Left cardiac atrium (tissue), 4 donors: Measurements from ENCODE around the gene PSMD11. TPM values are rescaled to one million over a fixed set of nuclear protein-coding genes. Genes with fewer than 3 reads are reported as not detected.

Source experiments
- ATAC-seq, 2 donors: fragments of 200-7000 bp; cut with Tn5 transposase; one replicate each; pipeline ENCODE4 v1.9.1; 2020; ENCODE audit warnings: mild to moderate bottlenecking in 2 of 2, moderate library complexity in 2 of 2
- DNase-seq: peaks from one replicate; pipeline ENCODE4 v3.0.0-alpha.2; 2020
- intact Hi-C, 2 donors: fragments of 100-400 bp; cut with DNase I; formaldehyde crosslinking; loops; one replicate each; pipeline versions ENCODE4 v1.14.1 to v1.15.1; 2022 to 2023
- total RNA-seq, 2 donors: library from RNA; stranded (reverse); fragmentation: NEBNext Ultra II Directional; extraction: Animal tissue kit (Norgen Biotek cat#: 25700); gene quantifications; one replicate each; pipeline ENCODE4 v1.2.1, GENCODE V29; 2021
- donor health status: DM: no; HTN: yes; CAD: no.
- donor health status: DM: no; HTN: yes; CAD: no; lungs with severe emphysema.
- donor health status: DM: yes; HTN: yes; CAD: no.
- donor health status: Dilated cardiomyopathy.

PSMD11 gene
- total RNA-seq, 2 donors from 2014 or later: 53.4 to 82.2 TPM

GRCh38 chr17:32486701-32487472 is 42.6 kb downstream of the PSMD11 start, which contains the start of gene CDK5R1:
Gene CDK5R1, plus strand, starts transcription at chr17:32486993. Its CDS starts 628 bp downstream, at chr17:32487621.
- peak; percentile 74 for DNase-seq
- peak; percentile 4 to 49 for ATAC-seq
- intact Hi-C loops: loop anchor here in 1 of 2 donors (10.0 kb wide), 1 partner anchor 268 kb away; no protein-coding TSS in a partner anchor

GRCh38 chr17:32487473-32488176 is 43.3 kb downstream of the PSMD11 start:
- no peak for ATAC-seq
- intact Hi-C loops: loop anchor here in 1 of 2 donors (10.0 kb wide), 1 partner anchor 267 kb away; no protein-coding TSS in a partner anchor
- DNase-seq: no peak

DNA sequence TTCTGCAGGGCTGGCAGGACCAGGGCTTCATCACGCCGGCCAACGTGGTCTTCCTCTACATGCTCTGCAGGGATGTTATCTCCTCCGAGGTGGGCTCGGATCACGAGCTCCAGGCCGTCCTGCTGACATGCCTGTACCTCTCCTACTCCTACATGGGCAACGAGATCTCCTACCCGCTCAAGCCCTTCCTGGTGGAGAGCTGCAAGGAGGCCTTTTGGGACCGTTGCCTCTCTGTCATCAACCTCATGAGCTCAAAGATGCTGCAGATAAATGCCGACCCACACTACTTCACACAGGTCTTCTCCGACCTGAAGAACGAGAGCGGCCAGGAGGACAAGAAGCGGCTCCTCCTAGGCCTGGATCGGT is 43.9 kb downstream of the PSMD11 start:
- ATAC-seq (no peak), DNase-seq (no peak)
- intact Hi-C loops: loop anchor here in 1 of 2 donors (10.0 kb wide), 1 partner anchor 267 kb away; no protein-coding TSS in a partner anchor

DNA sequence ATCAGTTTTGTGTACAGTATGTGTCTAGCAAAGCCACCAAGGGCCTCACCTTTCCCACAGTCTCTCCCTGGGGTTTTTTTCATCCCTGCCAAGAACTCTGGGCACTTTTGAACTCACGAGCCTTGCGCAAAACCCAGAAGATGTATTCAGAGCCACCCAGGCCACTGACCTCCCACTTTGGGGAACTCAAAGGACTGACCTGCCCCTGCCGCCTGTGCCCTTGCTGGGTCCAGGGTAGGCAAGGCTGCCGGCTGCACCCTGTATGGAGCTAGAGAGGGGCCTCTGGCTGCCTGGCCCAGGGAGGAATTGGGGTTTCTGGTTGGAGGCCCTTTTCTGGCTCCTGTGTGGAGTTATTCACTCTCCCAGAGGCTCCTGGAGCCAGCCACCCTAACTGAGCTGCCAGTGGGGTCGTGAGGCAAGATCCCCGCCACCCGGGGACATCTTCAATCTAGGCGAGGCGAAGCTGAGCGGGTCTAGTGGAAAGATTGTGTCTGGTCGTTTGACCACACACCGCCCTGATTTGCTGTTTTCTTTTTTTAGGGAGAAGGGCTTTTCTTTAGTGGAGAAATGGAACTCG is 44.4 kb downstream of the PSMD11 start:
- ATAC-seq (no peak), DNase-seq (no peak)
- intact Hi-C loops: loop anchor here in 1 of 2 donors (10.0 kb wide), 1 partner anchor 266 kb away; no protein-coding TSS in a partner anchor

GRCh38 chr17:32489320-32490100 is 45.2 kb downstream of the PSMD11 start:
- ATAC-seq (no peak), DNase-seq (no peak)
- intact Hi-C loops: loop anchor here in 1 of 2 donors (10.0 kb wide), 1 partner anchor 265 kb away; no protein-coding TSS in a partner anchor

GRCh38 chr17:32490101-32490482 is 45.8 kb downstream of the PSMD11 start:
- DNase-seq (no peak), ATAC-seq (no peak)
- intact Hi-C loops: no loop called here

- DNase-seq (no peak), ATAC-seq (no peak)
- intact Hi-C loops: no loop called here
These were observed 47.3 kb downstream of the PSMD11 start for GRCh38 chr17:32491371-32492263.

GRCh38 chr17:32492264-32492589 is 47.9 kb downstream of the PSMD11 start:
- no peak for DNase-seq
- intact Hi-C loops: no loop called here
- no peak for ATAC-seq

GRCh38 chr17:32492648-32493289 is 48.5 kb downstream of the PSMD11 start:
- DNase-seq (no peak), ATAC-seq (no peak)
- intact Hi-C loops: no loop called here

DNA sequence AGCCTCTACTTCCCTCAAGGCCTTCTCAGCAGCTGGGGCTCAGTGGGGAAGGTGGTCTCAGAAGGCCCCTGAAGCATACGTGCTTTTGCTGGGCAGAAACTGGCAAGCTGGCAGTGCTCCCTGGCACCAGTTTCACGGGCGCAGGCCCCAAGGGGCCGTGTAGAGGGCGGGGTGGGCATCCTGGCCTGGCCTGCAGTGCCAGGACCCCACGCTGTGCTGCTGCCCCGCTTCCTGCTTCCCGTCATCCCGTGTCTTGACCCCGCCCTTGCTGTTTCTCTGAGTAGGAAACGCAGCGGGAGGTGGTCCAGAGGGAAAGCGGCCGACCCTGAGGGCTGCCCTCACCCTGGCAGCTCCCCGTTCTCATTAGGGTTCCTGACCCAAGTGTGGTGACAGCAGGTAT is 49.3 kb downstream of the PSMD11 start:
- intact Hi-C loops: no loop called here

GRCh38 chr17:32493976-32494513 is 49.7 kb downstream of the PSMD11 start:
- ATAC-seq: no peak
- intact Hi-C loops: no loop called here
- no peak for DNase-seq

More for the DNA sequence above, 49.3 kb downstream of the PSMD11 start:
- ATAC-seq (no peak), DNase-seq (no peak)

GRCh38 chr17:32494621-32495358 is 50.5 kb downstream of the PSMD11 start:
- ATAC-seq (no peak), DNase-seq (no peak)
- intact Hi-C loops: no loop called here

- intact Hi-C loops: no loop called here
- ATAC-seq (peak; percentile 53), DNase-seq (peak; percentile 82)
These were observed 51.3 kb downstream of the PSMD11 start for GRCh38 chr17:32495359-32496231.

DNA sequence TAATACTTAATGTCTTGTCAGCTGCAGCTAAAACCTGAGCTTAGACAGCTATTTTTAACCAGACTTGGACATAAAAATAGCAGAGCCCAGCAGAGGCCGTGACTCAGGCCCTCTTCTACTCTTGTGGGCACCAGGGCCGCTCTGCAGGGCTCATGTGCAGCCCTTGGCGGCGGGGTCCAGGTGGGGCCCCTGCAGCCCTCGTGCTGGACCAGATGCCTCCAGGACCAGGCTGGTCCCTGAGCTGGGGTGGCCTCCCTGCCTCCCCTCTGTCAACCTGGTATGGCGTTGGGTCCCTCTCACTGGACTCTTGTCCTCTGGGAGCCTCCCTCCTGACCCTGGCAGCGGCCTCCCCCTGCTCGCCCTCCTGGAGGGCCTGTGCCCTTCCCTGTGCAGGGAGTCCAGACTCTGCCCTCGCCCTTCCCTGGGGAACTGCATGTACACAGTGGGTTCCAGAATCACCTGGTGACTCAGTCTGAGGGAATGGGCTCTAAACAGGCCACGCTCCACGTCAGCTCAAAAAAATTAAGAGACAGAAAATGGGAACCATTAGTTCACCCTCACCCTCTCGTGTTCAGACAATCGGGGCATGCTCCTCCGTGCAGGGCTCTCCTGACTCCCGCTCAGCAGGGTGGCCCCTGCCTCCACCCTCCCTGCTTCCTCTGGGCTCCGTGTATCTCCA is 52.2 kb downstream of the PSMD11 start:
- ATAC-seq: peak; percentile 63 to 77
- DNase-seq: no peak
- intact Hi-C loops: no loop called here

DNA sequence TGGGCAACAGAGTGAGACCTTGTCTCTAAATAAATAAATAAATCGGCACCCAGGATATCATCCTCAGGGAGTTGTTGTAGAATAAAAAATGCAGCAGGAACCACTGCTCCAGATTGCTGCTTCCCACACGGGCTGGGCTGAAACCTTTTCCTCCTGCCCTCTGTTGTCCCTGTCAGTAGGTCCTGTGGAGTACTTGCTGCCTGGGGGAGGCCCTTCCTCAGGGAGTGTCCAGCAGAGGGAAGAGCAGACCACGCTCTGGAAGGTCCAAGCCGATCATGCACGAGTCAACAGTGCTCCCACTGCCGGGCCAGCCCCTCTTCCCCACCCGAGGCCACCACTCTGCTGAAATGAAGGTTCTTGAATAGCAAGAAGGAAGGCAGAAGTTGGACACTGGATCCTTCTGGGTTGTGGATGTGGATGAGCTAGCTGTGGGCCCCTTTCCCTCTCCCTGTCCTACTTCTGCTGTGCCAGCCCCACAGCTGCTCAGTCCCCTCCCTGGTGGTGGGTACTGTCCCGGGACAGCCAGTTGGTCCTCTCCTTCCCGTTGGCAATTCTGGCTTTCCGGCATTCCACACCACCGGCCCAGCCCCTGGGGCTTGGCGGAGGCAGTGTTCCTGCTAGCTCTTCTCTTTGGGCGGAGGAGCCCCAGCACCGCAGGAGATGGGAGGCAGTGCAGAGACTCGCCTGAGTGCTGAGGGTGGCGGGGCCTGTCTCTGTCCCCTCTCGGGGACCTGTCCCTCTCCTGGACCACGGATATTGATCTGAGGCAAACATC is 53.3 kb downstream of the PSMD11 start:
- DNase-seq (no peak), ATAC-seq (no peak)
- intact Hi-C loops: no loop called here
